BJ (cell line): ENCODE data around the gene PREB. TPM values are rescaled to one million over a fixed set of nuclear protein-coding genes. Genes with fewer than 3 reads are reported as not detected.

Experiments used
- CTCF ChIA-PET: fragments of 350-600 bp; formaldehyde crosslinking; extraction: SDS; loops from one replicate; lab custom pipeline; 2021; ENCODE audit warnings: antibody characterized with exemption, inconsistent platforms; lab: Yijun Ruan, JAX
- POLR2A ChIA-PET: fragments of 300-600 bp; sonication (Branson Sonifier 250); formaldehyde crosslinking; extraction: SDS; loops from one replicate; lab custom pipeline; 2021; ENCODE audit warnings: antibody characterized with exemption; lab: Charles Lee
- DNase-seq: peaks from one replicate; pipeline ENCODE4 v3.0.0-alpha.2; 2011; ENCODE audit warnings: low read depth
- H3K27me3 ChIP-seq: 2 replicates; pipeline ENCODE4 v1.6.0; 2011; ENCODE audit warnings: low read length; ENCODE audit not compliant: control insufficient read depth, insufficient read depth
- H3K36me3 ChIP-seq: 2 replicates; pipeline ENCODE4 v1.5.1; 2011; ENCODE audit warnings: low read length; ENCODE audit not compliant: control insufficient read depth, insufficient read depth
- H3K4me3 ChIP-seq: 2 replicates; pipeline ENCODE4 v1.5.1; 2011; ENCODE audit warnings: low read depth, mild to moderate bottlenecking, control low read depth, low read length
- polyA plus RNA-seq: library from polyadenylated mRNA; depleted of rRNA; stranded (reverse); fragments of >200 nt; gene quantifications from 2 replicates; pipeline ENCODE4 v1.2.3, GENCODE V29; 2011; rRNA removed
- TF ChIP-seq, protein P1 (sequence below): IDR thresholded peaks from 2 replicates; pipeline ENCODE4 v1.5.1; 2011; ENCODE audit warnings: low read depth, mild to moderate bottlenecking, control low read depth, inconsistent platforms, low read length, moderate library complexity; ENCODE audit not compliant: insufficient read depth

The PREB gene
- polyA plus RNA-seq, 1 experiment: 84.0 TPM

- ChIA-PET CTCF (interaction anchor here (1.1 to 3.4 kb wide), 8 partner anchors 14 to 197 kb away, joined by 4 to 28 read pairs (median 4); partner anchors contain the start of gene AGBL5), POLR2A (no interaction called here)
- H3K27me3 ChIP-seq: no peaks in the 10 kb centered on the region
- TF ChIP-seq, protein P1, sequence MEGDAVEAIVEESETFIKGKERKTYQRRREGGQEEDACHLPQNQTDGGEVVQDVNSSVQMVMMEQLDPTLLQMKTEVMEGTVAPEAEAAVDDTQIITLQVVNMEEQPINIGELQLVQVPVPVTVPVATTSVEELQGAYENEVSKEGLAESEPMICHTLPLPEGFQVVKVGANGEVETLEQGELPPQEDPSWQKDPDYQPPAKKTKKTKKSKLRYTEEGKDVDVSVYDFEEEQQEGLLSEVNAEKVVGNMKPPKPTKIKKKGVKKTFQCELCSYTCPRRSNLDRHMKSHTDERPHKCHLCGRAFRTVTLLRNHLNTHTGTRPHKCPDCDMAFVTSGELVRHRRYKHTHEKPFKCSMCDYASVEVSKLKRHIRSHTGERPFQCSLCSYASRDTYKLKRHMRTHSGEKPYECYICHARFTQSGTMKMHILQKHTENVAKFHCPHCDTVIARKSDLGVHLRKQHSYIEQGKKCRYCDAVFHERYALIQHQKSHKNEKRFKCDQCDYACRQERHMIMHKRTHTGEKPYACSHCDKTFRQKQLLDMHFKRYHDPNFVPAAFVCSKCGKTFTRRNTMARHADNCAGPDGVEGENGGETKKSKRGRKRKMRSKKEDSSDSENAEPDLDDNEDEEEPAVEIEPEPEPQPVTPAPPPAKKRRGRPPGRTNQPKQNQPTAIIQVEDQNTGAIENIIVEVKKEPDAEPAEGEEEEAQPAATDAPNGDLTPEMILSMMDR: no peak
- H3K36me3 ChIP-seq: peaks cover 17% of the 10 kb centered on the region
- DNase-seq: no peak
- H3K4me3 ChIP-seq: no peak overlapping the region
Observed at GRCh38 chr2:27081984-27082772, 52.3 kb downstream of the PREB start.

Other genes starting within 250 kb of the PREB start
- gene MAPRE3, start 164.0 kb downstream of the PREB start, polyA plus RNA-seq: 12.0 and 15.3 TPM in 2 replicates
- gene TMEM214, start 101.7 kb downstream of the PREB start, polyA plus RNA-seq: 145 and 235 TPM in 2 replicates
- 25.9 and 32.7 TPM in 2 replicates for gene AGBL5, start 83.0 kb downstream of the PREB start, polyA plus RNA-seq
- 755 and 887 TPM in 2 replicates for gene OST4, start 63.0 kb downstream of the PREB start, polyA plus RNA-seq
- gene EMILIN1, start 56.0 kb downstream of the PREB start, polyA plus RNA-seq: 43.4 and 81.3 TPM in 2 replicates
- 0.33 and 0.43 TPM in 2 replicates for gene KHK, start 47.9 kb downstream of the PREB start, polyA plus RNA-seq
- 4.8 and 6.9 TPM in 2 replicates for gene CGREF1, start 15.5 kb downstream of the PREB start, polyA plus RNA-seq
- gene ABHD1, start 10.8 kb downstream of the PREB start, polyA plus RNA-seq: 0.07 TPM in 1 of 2 replicates, not detected in the other
- not detected in 2 replicates for gene PRR30, start 4.8 kb upstream of the PREB start, polyA plus RNA-seq
- gene TCF23, start 14.4 kb upstream of the PREB start, polyA plus RNA-seq: not detected in 2 replicates
- gene ATRAID, start 77.4 kb upstream of the PREB start, polyA plus RNA-seq: 217 and 268 TPM in 2 replicates
- 22.3 and 33.7 TPM in 2 replicates for gene SLC5A6, start 77.6 kb upstream of the PREB start, polyA plus RNA-seq
- gene CAD, start 82.7 kb upstream of the PREB start, polyA plus RNA-seq: 12.4 and 26.6 TPM in 2 replicates
- gene SLC30A3, start 128.4 kb upstream of the PREB start, polyA plus RNA-seq: 0.06 and 0.10 TPM in 2 replicates
- not detected in 2 replicates for gene DNAJC5G, start 140.8 kb upstream of the PREB start, polyA plus RNA-seq
- 0.05 TPM in 1 of 2 replicates, not detected in the other for gene TRIM54, start 147.8 kb upstream of the PREB start, polyA plus RNA-seq
- gene UCN, start 173.8 kb upstream of the PREB start, polyA plus RNA-seq: 0.17 and 0.34 TPM in 2 replicates
- gene MPV17, start 188.5 kb upstream of the PREB start, polyA plus RNA-seq: 177 and 188 TPM in 2 replicates
- 32.1 and 39.0 TPM in 2 replicates for gene GTF3C2, start 222.1 kb upstream of the PREB start, polyA plus RNA-seq
- 39.6 and 42.8 TPM in 2 replicates for gene EIF2B4, start 235.7 kb upstream of the PREB start, polyA plus RNA-seq
- 134 and 154 TPM in 2 replicates for gene SNX17, start 236.0 kb upstream of the PREB start, polyA plus RNA-seq
- 8.4 and 12.2 TPM in 2 replicates for gene ZNF513, start 246.1 kb upstream of the PREB start, polyA plus RNA-seq